CD4-positive, alpha-beta memory T cell (primary cell): ENCODE results near the gene TREX2. TPM values are rescaled to one million over a fixed set of nuclear protein-coding genes. Genes with fewer than 3 reads are reported as not detected.

Experiments
- CTCF ChIA-PET: fragments of 350-600 bp; sonication (Branson Sonifier 250); formaldehyde crosslinking; loops from one replicate; lab custom pipeline; 2021; ENCODE audit warnings: inconsistent platforms; ENCODE audit not compliant: partially characterized antibody; lab: Charles Lee
- POLR2A ChIA-PET: fragments of 350-600 bp; sonication (Branson Sonifier 250); formaldehyde crosslinking; loops from one replicate; lab custom pipeline; 2021; ENCODE audit not compliant: partially characterized antibody; lab: Charles Lee
- DNase-seq, 5 donors: peaks; one replicate each; pipeline versions ENCODE4 v3.0.0 to v3.0.0-alpha.2; 2020 to 2022; ENCODE audit warnings: mixed read lengths in 1 of 5
- H3K27ac ChIP-seq: one replicate; pipeline ENCODE4 v1.7.0; 2013; ENCODE audit warnings: low read depth, low read length
- H3K27me3 ChIP-seq: 2 replicates; pipeline ENCODE4 v1.7.0; 2013; ENCODE audit warnings: mild to moderate bottlenecking, low read length, moderate library complexity; ENCODE audit not compliant: insufficient read depth
- H3K36me3 ChIP-seq: 2 replicates; pipeline ENCODE4 v1.7.0; 2013; ENCODE audit warnings: mild to moderate bottlenecking, low read length, moderate library complexity; ENCODE audit not compliant: insufficient read depth
- H3K4me1 ChIP-seq: 2 replicates; pipeline ENCODE4 v1.7.0; 2013; ENCODE audit warnings: mild to moderate bottlenecking, low read length, moderate library complexity; ENCODE audit not compliant: insufficient read depth
- H3K4me3 ChIP-seq, 2 donors: one replicate each; pipeline ENCODE4 v1.7.0; 2013; ENCODE audit warnings: low read length in 2 of 2, mild to moderate bottlenecking in 1 of 2
- H3K9me3 ChIP-seq, 2 donors: one replicate each; pipeline ENCODE4 v1.7.0; 2013; ENCODE audit warnings: low read length in 2 of 2, control low read depth in 1 of 2; ENCODE audit not compliant: control insufficient read depth in 1 of 2
- H3K27ac Mint-ChIP-seq, 7 donors: one replicate each; pipeline ENCODE4 v1.8.0; 2020 to 2021; ENCODE audit warnings: mixed read lengths in 7 of 7, mild to moderate bottlenecking in 6 of 7, inconsistent platforms in 3 of 7, moderate library complexity in 3 of 7
- H3K27me3 Mint-ChIP-seq, 2 donors: one replicate each; pipeline ENCODE4 v1.8.0; 2020 to 2021; ENCODE audit warnings: mixed read lengths in 2 of 2
- H3K36me3 Mint-ChIP-seq, 2 donors: one replicate each; pipeline ENCODE4 v1.8.0; 2020 to 2021; ENCODE audit warnings: mixed read lengths in 2 of 2, inconsistent platforms in 1 of 2, mild to moderate bottlenecking in 1 of 2
- H3K4me1 Mint-ChIP-seq, 4 donors: one replicate each; pipeline ENCODE4 v1.8.0; 2020 to 2021; ENCODE audit warnings: mixed read lengths in 4 of 4, mild to moderate bottlenecking in 1 of 4
- H3K4me3 Mint-ChIP-seq, 8 donors: one replicate each; pipeline ENCODE4 v1.8.0; 2020 to 2021; ENCODE audit warnings: mixed read lengths in 8 of 8, mild to moderate bottlenecking in 7 of 8, moderate library complexity in 6 of 8, inconsistent platforms in 3 of 8
- H3K9me3 Mint-ChIP-seq, 8 donors: one replicate each; pipeline ENCODE4 v1.8.0; 2020 to 2021; ENCODE audit warnings: mixed read lengths in 8 of 8, mild to moderate bottlenecking in 5 of 8, inconsistent platforms in 3 of 8, moderate library complexity in 1 of 8
- intact Hi-C: fragments of 100-400 bp; cut with micrococcal nuclease; formaldehyde crosslinking; loops from one replicate; pipeline ENCODE4 v1.15.1; 2023
- polyA plus RNA-seq, 2 donors: library from polyadenylated mRNA; unstranded; fragments of 300-500 nt; fragmentation: Illumina TruSeq; gene quantifications; one replicate each; pipeline ENCODE4 v1.2.3, GENCODE V29; 2021
- total RNA-seq, 2 experiments: library from RNA; stranded (reverse); gene quantifications; one replicate each; pipeline ENCODE4 v1.2.3, GENCODE V29; 2021

The TREX2 gene
- total and polyA plus RNA-seq, 4 experiments from 2014 or later, result 0.63 to 4.5 (median 4.0) TPM; not detected in 1

GRCh38 chrX:153398275-153398960, 47.4 kb downstream of the TREX2 start:
- Histone ChIP-seq H3K9me3 (no peaks in the 10 kb centered on the region), H3K27ac (no peak overlapping the region), H3K4me1 (no peaks in the 10 kb centered on the region), H3K36me3 (no peaks in the 10 kb centered on the region), H3K4me3 (no peak overlapping the region), H3K27me3 (no peaks in the 10 kb centered on the region)
- Mint-ChIP-seq H3K27ac (no peak overlapping the region), H3K36me3 (no peaks in the 10 kb centered on the region), H3K9me3 (peaks cover 0 to 2% (median 0%) of the 10 kb centered on the region in 8 donors), H3K4me3 (no peak overlapping the region), H3K27me3 (no peaks in the 10 kb centered on the region), H3K4me1 (peaks cover 0 to 19% (median 7%) of the 10 kb centered on the region in 4 donors)
- no peak for DNase-seq
- intact Hi-C loops, result no loop called here
- POLR2A ChIA-PET, result no interaction called here
- CTCF ChIA-PET, result no interaction called here

- peaks cover 0 to 19% (median 7%) of the 10 kb centered on the region in 4 donors for H3K4me1 Mint-ChIP-seq
- Histone ChIP-seq H3K27ac (no peak overlapping the region), H3K9me3 (no peaks in the 10 kb centered on the region), H3K4me3 (no peak overlapping the region), H3K4me1 (no peaks in the 10 kb centered on the region), H3K27me3 (no peaks in the 10 kb centered on the region), H3K36me3 (no peaks in the 10 kb centered on the region)
- peaks cover 0 to 2% (median 0%) of the 10 kb centered on the region in 8 donors for H3K9me3 Mint-ChIP-seq
- no peak overlapping the region for H3K27ac Mint-ChIP-seq
- intact Hi-C loops, result no loop called here
- H3K27me3 Mint-ChIP-seq, result no peaks in the 10 kb centered on the region
- H3K4me3 Mint-ChIP-seq, result no peak overlapping the region
- DNase-seq, result no peak
- ChIA-PET CTCF (no interaction called here), POLR2A (no interaction called here)
- H3K36me3 Mint-ChIP-seq, result no peaks in the 10 kb centered on the region
Measured at GRCh38 chrX:153397256-153397960, 48.4 kb downstream of the TREX2 start.

GRCh38 chrX:153396320-153397195, 49.3 kb downstream of the TREX2 start:
- peaks cover 0 to 19% (median 7%) of the 10 kb centered on the region in 4 donors for H3K4me1 Mint-ChIP-seq
- intact Hi-C loops, result no loop called here

GRCh38 chrX:153395613-153396319, 50.1 kb downstream of the TREX2 start:
- no peaks in the 10 kb centered on the region for H3K9me3 Mint-ChIP-seq
- peaks cover 0 to 19% (median 7%) of the 10 kb centered on the region in 4 donors for H3K4me1 Mint-ChIP-seq
- DNase-seq, result peak in 1 of 5 donors; percentile 4
- no peaks in the 10 kb centered on the region for H3K27me3 Mint-ChIP-seq
- no peaks in the 10 kb centered on the region for H3K4me1 ChIP-seq
- H3K9me3 ChIP-seq, result no peaks in the 10 kb centered on the region
- H3K27ac ChIP-seq, result no peak overlapping the region
- H3K4me3 ChIP-seq, result no peak overlapping the region
- CTCF ChIA-PET, result no interaction called here
- peak overlapping the region in 2 of 8 donors; percentile 5 to 51 for H3K4me3 Mint-ChIP-seq
- intact Hi-C loops, result no loop called here
- H3K27ac Mint-ChIP-seq, result peak overlapping the region in 1 of 7 donors; percentile 27
- POLR2A ChIA-PET, result no interaction called here
- H3K36me3 Mint-ChIP-seq, result no peaks in the 10 kb centered on the region
- no peaks in the 10 kb centered on the region for H3K36me3 ChIP-seq
- no peaks in the 10 kb centered on the region for H3K27me3 ChIP-seq

More at GRCh38 chrX:153396320-153397195, 49.3 kb downstream of the TREX2 start:
- Mint-ChIP-seq H3K36me3 (no peaks in the 10 kb centered on the region), H3K9me3 (peaks cover 0 to 2% (median 0%) of the 10 kb centered on the region in 8 donors), H3K27ac (no peak overlapping the region), H3K27me3 (no peaks in the 10 kb centered on the region), H3K4me3 (no peak overlapping the region)
- Histone ChIP-seq H3K4me1 (no peaks in the 10 kb centered on the region), H3K27ac (no peak overlapping the region), H3K27me3 (no peaks in the 10 kb centered on the region), H3K4me3 (no peak overlapping the region), H3K36me3 (no peaks in the 10 kb centered on the region), H3K9me3 (no peaks in the 10 kb centered on the region)
- POLR2A ChIA-PET, result no interaction called here
- CTCF ChIA-PET, result no interaction called here
- DNase-seq, result no peak

- peaks cover 0 to 19% (median 7%) of the 10 kb centered on the region in 4 donors for H3K4me1 Mint-ChIP-seq
- no peaks in the 10 kb centered on the region for H3K36me3 ChIP-seq
- intact Hi-C loops, result no loop called here
- H3K27ac ChIP-seq, result no peak overlapping the region
- H3K4me1 ChIP-seq, result no peaks in the 10 kb centered on the region
- H3K27ac Mint-ChIP-seq, result peak overlapping the region in 2 of 7 donors; percentile 9 to 74
- no peak for DNase-seq
- no peaks in the 10 kb centered on the region for H3K36me3 Mint-ChIP-seq
- no peaks in the 10 kb centered on the region for H3K9me3 Mint-ChIP-seq
- CTCF ChIA-PET, result no interaction called here
- no peaks in the 10 kb centered on the region for H3K9me3 ChIP-seq
- peak overlapping the region in 1 of 8 donors; percentile 3 for H3K4me3 Mint-ChIP-seq
- no peaks in the 10 kb centered on the region for H3K27me3 ChIP-seq
- POLR2A ChIA-PET, result no interaction called here
- H3K4me3 ChIP-seq, result no peak overlapping the region
- H3K27me3 Mint-ChIP-seq, result no peaks in the 10 kb centered on the region
Measured at GRCh38 chrX:153394612-153395011, 51.2 kb downstream of the TREX2 start.
